Esophagus muscularis mucosa (tissue), 4 donors: Measurements from ENCODE around the gene VPS41.

Experiments used
- EP300 ChIP-seq: sonication (generic); formaldehyde crosslinking; IDR thresholded peaks from one replicate; pipeline ENCODE4 v1.6.1; 2017; ENCODE audit warnings: antibody characterized with exemption
- POLR2A ChIP-seq: fragments of 450-650 bp; IDR thresholded peaks from one replicate; pipeline ENCODE4 v1.6.1; 2017; ENCODE audit warnings: antibody characterized with exemption, moderate library complexity, mild to moderate bottlenecking, low read depth
- TF ChIP-seq, protein P1 (sequence below), 3 experiments: fragments of 200-600 bp in 2 of 3; fragments of 450-650 bp in 1 of 3; sonication (generic) in 2 of 3; IDR thresholded peaks; one replicate each; pipeline ENCODE4 v1.5.1; 2017 to 2019; ENCODE audit warnings: antibody characterized with exemption in 3 of 3, mild to moderate bottlenecking in 2 of 3, moderate library complexity in 1 of 3

DNA sequence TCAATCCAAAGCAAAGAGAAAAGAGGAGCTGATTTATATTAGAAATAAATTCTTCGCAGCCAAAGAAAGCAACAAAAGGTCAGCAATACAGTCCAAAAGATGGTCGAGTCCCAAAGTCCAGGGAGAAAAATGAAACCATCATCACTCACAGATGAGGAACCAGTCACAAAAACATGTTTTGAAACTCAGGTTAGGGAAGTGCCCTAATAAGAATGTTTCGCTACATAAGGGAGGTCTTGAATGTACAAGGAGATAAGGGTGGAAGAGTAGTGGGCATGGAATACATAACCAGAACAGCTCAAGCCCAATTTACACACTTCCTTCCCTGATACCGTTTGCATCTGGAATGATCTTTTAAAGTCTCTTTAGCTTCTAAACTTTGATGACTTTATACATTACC, 53.6 kb downstream of the VPS41 start:
- TF ChIP-seq, protein P1, sequence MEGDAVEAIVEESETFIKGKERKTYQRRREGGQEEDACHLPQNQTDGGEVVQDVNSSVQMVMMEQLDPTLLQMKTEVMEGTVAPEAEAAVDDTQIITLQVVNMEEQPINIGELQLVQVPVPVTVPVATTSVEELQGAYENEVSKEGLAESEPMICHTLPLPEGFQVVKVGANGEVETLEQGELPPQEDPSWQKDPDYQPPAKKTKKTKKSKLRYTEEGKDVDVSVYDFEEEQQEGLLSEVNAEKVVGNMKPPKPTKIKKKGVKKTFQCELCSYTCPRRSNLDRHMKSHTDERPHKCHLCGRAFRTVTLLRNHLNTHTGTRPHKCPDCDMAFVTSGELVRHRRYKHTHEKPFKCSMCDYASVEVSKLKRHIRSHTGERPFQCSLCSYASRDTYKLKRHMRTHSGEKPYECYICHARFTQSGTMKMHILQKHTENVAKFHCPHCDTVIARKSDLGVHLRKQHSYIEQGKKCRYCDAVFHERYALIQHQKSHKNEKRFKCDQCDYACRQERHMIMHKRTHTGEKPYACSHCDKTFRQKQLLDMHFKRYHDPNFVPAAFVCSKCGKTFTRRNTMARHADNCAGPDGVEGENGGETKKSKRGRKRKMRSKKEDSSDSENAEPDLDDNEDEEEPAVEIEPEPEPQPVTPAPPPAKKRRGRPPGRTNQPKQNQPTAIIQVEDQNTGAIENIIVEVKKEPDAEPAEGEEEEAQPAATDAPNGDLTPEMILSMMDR (IDR thresholded peaks at IDR 0.05), result no peak
- TF ChIP-seq POLR2A (no peak), EP300 (no peak)
